GM15510 (cell line): ENCODE results near the gene GRK5.

Experiments used
- POLR2A ChIP-seq: IDR thresholded peaks from 3 replicates; pipeline ENCODE4 v1.6.1; 2011; ENCODE audit warnings: borderline replicate concordance; ENCODE audit not compliant: insufficient read length; ENCODE audit errors: extremely low read depth

GRK5 gene

DNA sequence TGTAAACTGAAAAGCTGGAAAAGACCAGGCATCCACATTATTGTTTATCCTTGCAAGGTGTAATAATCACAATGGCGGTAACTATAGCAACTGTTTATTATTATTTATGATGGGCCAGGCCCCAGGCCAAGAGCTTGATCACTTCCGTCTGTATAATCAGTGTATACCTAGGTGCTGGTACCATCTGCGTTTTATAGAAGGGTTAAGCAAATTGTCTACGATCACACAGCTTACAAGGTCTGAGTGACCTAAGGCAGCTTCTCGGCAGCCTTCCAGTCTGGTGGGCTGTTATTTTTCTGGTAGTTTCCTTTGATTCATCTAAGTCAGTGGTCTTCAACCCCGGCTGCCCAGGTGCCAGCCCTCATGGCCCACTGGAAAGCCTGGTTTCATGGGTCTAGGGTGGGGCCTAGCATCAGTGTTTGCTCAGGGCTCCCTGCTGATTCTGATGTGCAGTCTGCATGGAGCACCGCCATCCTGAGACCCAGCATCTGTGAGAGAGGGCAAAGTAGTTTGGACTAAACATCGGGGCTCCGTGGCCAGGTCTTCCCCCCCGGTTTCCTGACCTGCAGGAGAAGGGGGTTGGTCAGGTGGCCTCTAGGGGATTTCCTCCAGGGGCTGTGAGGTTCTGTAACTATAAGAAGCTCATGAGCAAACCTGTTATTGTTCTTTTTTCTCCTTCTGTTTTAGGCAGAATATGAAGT, 188.8 kb downstream of the GRK5 start:
- TF ChIP-seq POLR2A: no peak

DNA sequence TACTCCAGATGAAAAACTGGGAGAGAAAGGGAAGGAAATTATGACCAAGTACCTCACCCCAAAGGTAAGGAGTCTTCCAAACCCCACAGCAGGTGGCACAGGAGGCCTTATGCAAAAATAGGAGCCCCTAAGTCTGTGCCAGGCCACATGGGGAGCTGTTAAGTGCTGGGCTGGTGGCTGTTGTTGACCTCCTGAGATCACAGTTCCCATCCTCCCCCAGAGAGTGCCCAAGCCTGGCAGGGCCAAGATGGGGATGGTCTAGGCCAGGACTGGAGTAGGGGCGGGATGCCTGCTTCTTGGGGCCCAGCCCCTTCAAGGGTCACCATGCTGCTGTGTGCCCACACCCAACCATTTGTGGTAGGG, 189.3 kb downstream of the GRK5 start:
- no peak for TF ChIP-seq POLR2A

DNA sequence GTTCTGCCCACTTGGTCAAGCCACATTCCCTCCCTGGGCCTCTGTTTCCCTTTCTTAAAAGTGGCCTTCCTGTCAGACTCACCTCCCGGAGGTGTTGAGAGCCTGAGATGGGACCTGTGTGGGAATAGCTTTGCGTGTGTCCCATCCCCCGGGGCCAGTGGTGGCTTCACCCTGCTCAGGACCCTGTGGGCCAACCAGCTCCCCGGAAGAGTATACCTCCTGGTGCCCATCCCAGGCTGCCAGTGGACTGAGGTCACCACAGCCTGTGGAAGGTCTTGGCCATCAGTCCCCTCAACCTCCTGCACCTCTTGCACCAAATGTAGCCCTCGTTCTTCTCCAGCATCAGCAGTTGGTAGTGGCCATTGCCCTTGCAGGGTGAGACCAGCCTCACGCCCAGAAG, 190.0 kb downstream of the GRK5 start:
- TF ChIP-seq POLR2A: no peak

DNA sequence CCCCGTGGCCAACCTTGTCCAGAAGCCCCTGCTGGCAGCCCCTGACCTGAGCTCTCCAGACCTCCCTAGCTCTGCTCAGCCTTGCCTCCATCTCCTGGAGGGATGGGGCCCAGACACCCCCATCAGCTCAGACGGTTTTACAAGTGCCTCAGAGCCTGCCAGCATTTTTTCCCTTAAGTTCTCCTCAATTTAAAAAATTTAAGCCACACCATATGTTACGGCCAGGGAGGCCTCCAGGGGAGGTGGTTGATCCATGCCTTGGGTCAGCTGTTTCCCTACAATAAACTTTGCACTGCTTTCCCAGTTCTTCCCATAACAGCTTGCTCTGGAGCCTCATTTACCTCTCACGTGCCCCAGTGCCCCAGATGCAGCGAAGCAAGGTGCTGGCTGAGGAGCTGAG, 191.6 kb downstream of the GRK5 start:
- no peak for TF ChIP-seq POLR2A

DNA sequence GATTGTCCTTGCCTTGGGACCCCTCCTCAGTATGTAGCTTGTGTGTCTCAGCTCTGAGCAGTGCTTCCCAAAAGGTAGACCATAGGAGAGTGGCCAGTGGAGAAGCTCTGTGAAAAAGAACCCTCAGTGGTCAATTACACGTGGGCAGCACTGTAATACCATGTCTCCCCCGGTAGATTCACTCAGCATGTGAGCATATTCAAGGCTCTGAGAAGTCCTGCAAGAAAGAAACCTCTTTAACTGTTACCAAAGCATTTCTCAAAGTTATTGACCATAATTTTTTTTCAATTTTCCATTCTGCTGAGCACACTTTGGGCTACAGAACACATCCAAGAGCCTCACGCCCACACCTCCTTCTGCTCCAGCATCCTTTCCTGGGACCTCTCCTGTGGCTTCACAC, 192.1 kb downstream of the GRK5 start:
- no peak for TF ChIP-seq POLR2A

- no peak for TF ChIP-seq POLR2A
Measured at GRCh38 chr10:119401671-119402395, 194.5 kb downstream of the GRK5 start.

DNA sequence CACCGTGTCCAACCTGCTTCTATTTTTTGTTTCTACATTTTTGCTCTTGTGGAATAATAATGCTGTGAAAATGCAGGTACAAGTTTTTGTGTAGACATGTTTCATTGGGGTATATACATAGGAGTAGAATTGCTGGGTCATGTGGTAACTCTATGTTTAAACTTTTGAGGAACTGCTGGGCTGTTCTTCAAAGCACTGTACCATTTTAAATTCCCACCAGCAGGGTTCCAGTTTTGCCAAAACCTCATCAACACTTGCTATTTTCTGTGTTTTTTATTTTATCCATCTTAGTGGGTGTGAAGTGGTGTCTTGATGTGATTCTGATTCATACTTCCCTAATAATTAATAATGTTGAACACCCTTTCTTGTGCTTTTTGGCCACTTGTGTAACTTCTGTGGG, 196.6 kb downstream of the GRK5 start:
- TF ChIP-seq POLR2A: no peak

- TF ChIP-seq POLR2A: no peak
Measured at GRCh38 chr10:119404719-119405519, 197.5 kb downstream of the GRK5 start.

- no peak for TF ChIP-seq POLR2A
Measured at GRCh38 chr10:119405520-119405807, 198.1 kb downstream of the GRK5 start.

- TF ChIP-seq POLR2A: no peak
Measured at GRCh38 chr10:119406137-119406536, 198.8 kb downstream of the GRK5 start.

- TF ChIP-seq POLR2A: no peak
Measured at GRCh38 chr10:119406601-119407253, 199.4 kb downstream of the GRK5 start.

DNA sequence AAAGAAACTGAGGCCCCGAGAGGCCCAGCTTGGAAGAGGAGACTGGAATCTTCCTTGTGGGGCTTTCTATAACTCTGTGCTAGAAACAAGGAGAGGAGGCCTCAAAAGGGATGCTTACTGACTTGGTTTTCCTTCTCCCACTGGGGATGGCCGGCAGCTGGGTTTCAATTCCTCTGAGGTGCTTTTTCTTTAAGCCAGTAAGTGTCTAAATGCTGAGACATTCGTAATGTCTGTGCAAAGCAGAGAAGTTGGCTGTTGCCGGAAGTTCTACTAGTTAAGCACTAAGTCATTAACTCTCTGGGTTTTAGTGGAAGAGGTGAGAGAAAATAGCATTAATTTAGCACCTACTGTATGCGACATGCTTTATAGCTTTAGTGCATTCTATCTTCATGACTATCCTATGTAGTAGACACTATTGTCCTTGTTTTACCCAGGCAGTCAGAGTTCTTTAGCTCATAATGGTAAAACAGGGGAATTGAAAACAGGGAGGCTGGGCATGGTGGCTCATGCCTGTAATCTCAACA, 199.9 kb downstream of the GRK5 start:
- no peak for TF ChIP-seq POLR2A

GRCh38 chr10:119408072-119408471, 200.7 kb downstream of the GRK5 start:
- TF ChIP-seq POLR2A: no peak

DNA sequence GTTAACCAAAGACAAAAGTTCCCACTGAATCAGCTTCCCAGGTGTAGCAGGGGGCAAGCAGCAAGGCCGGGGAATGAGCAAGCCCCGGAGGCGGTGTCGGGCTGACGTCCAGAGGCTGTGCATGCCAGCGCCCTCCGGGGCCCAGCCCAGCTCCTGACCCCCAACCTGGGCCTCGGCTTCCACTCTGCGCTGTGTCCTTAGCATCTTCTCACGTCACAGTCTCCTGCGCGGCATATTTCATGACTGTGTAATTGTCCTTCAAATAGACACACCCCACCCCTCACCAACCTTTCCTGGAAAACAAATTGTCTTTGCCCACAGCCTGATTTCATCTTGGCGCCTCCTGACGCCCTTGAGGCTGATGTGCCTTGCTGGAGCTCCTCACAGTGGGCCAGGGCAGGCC, 201.6 kb downstream of the GRK5 start:
- no peak for TF ChIP-seq POLR2A

DNA sequence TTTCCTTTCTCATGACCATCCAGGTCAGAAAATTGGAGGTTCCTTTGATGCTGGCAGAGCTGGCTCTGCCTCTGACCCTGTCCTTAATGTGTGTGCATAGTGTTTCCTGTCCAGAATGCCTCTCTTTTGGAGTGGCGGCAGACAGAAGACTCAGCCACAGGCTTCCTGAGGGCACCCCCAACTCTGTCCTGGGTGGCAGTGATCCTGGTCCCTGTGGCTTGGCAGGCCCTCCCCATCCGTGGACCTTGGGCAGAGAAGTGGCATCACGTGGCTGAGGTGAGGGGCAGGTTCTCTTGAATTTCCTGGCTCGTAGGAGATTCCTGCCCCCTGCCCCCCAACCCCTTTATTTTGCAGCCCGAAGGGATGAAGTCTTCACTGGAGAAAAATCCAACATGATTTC, 202.0 kb downstream of the GRK5 start:
- TF ChIP-seq POLR2A: no peak
